ENCODE measurements around the gene PER3. TPM values are rescaled to one million over a fixed set of nuclear protein-coding genes. Genes with fewer than 3 reads are reported as not detected.

The PER3 gene
- total and polyA plus RNA-seq, 10 of the 15 experiments (the other 5 are each of a cell fraction or from before 2014, with no cell fraction given), result 0.06 to 0.64 (median 0.13) TPM; not detected in 1

DNA sequence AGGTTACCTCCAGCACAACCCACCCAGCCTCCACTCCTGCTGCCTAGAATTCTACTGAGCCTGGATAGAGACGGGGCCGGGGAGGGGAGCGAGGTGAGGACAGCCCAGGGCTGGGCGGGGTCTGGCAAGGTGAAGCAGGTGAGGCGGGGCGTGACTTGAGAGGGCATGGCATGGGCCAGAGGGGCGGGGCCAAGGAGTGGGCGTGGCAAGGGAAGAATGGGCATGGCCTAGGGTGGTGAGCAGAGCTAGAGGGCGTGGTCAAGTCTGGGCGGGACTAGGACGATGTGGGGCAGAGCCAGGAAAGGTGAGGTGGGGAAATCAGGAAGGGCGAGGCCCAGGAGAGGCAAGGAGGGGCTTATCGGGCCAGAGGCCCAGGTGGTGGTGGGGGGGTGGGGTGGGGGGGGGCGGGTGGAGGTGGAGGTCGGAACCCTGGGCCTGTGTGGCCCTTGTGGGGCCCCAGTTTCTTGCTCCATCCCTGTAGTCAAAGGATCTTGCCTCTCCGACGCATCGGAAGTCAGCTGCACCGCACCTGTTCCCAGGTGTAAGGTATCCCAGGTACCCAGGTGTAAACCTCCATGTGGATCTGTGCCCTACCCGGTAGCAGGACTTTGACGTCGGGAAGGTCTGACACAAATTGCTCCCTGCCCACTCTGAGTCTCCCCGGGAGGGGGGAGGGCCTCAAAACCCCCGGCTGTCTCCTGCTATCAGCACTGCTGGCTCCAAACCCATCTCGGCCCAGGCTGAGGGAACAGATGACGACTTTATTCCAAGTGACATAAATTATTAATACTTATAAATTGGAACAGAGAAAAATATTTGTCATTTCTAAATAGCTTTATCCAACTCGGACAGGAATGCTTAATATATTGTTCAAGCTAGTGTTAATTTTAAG, 101.7 kb downstream of the PER3 start:
- ChIA-PET SMC1A (ENCODE audit: uncharacterized antibody, unreplicated experiment) (no interaction called here), CTCF (no interaction called here), POLR2A (no interaction called here), RAD21 (ENCODE audit: unreplicated experiment) (no interaction called here)
- in situ Hi-C loops (cut with MboI) (no loop called here), intact Hi-C loops (cut with micrococcal nuclease; ENCODE audit: unreplicated experiment) (no loop called here)
- BruUV-seq (replicated peaks), result no TSS peak
- Histone ChIP-seq H3K4me2 (ENCODE audit: control insufficient read depth, insufficient read depth) (no peak overlapping the region), H3K4me1 (ENCODE audit: control insufficient read depth, insufficient read depth, low read length) (no peaks in the 10 kb centered on the region), H3K9ac (ENCODE audit: control insufficient read depth, insufficient read depth, low read length) (no peak overlapping the region), H3K9me3 (replicated peaks; ENCODE audit: control insufficient read depth, insufficient read depth, low read length) (no peaks in the 10 kb centered on the region), H3K79me2 (ENCODE audit: control insufficient read depth, insufficient read depth, low read length) (no peaks in the 10 kb centered on the region), H3K27me3 (replicated peaks in 1 of 2; ENCODE audit: control insufficient read depth in 2 of 2, insufficient read depth in 2 of 2, low read length in 1 of 2) (no peaks in the 10 kb centered on the region), H2AFZ (ENCODE audit: control insufficient read depth, low read depth, low read length) (no peak overlapping the region), H3K36me3 (ENCODE audit: control insufficient read depth in 2 of 2, insufficient read depth in 2 of 2, low read length in 1 of 2) (no peaks in the 10 kb centered on the region), H3K4me3 (no peak overlapping the region), H3K27ac (ENCODE audit: control insufficient read depth, insufficient read depth) (no peak overlapping the region), H4K20me1 (ENCODE audit: control insufficient read depth, insufficient read depth) (no peaks in the 10 kb centered on the region)
- 46% methylated on average over 25 of the region's 27 CpGs for WGBS (ENCODE audit: insufficient coverage, insufficient replicate concordance, low lambda C conversion rate, missing lambda C conversion rate)
- peak; percentile 64 for ATAC-seq
- FAIRE-seq, result no peak
- DNase-seq (ENCODE audit: low read depth, low spot score), result no peak
- TF ChIP-seq RAD51 (IDR thresholded peaks at IDR 0.05) (no peak), MTA3 (IDR thresholded peaks at IDR 0.05; ENCODE audit: borderline replicate concordance, low read length) (no peak), PAX5 (IDR thresholded peaks at IDR 0.05; ENCODE audit: borderline replicate concordance, low read depth, low read length) (no peak), SRF (IDR thresholded peaks at IDR 0.05; ENCODE audit: low read depth in 2 of 2, low read length in 2 of 2) (no peak), JUND (IDR thresholded peaks at IDR 0.05; ENCODE audit: low read depth, low read length) (no peak), ETV6 (conservative IDR thresholded peaks at IDR 0.05 in 1 of 2, IDR thresholded peaks at IDR 0.05 in 1 of 2; ENCODE audit: borderline replicate concordance in 1 of 2, low read depth in 1 of 2) (no peak), SREBF1 (IDR thresholded peaks at IDR 0.05; ENCODE audit: low read length) (no peak), YBX1 (IDR thresholded peaks at IDR 0.05) (no peak), DPF2 (IDR thresholded peaks at IDR 0.05) (no peak), E2F8 (IDR thresholded peaks at IDR 0.05; ENCODE audit: low read depth, partially characterized antibody) (no peak), ZNF592 (IDR thresholded peaks at IDR 0.05) (no peak), POU2F2 (IDR thresholded peaks at IDR 0.05; ENCODE audit: borderline replicate concordance, low read depth, low read length) (no peak), ATF2 (IDR thresholded peaks at IDR 0.05; ENCODE audit: low read length) (no peak), NR2C2 (IDR thresholded peaks at IDR 0.05; ENCODE audit: borderline replicate concordance, control insufficient read depth, insufficient read length, low read depth) (no peak)
